HepG2 (cell line): ENCODE data around the gene GDF11. TPM values are rescaled to one million over a fixed set of nuclear protein-coding genes. Genes with fewer than 3 reads are reported as not detected.
A peak's percentile ranks its signal among the peaks of the same experiment; 100 is the strongest.

Experiments
- ATAC-seq: fragments of 200-7000 bp; cut with Tn5 transposase; 3 replicates; pipeline ENCODE4 v1.9.1; 2020; ENCODE audit warnings: mild to moderate bottlenecking, moderate library complexity
- BruUV-seq: library from RNA; stranded (reverse); fragments of 400-500 nt; replicated peaks from 2 replicates; lab custom pipeline; 2021; lab: Mats Ljungman, UMichigan
- CTCF ChIA-PET: fragments of 300-600 bp; formaldehyde crosslinking; extraction: SDS; loops from one replicate; lab custom pipeline; 2021; ENCODE audit warnings: low total read pairs, inconsistent platforms, low intra/inter-chr PET ratio; lab: Yijun Ruan, JAX
- POLR2A ChIA-PET: fragments of 350-600 bp; sonication (Branson Sonifier 250); formaldehyde crosslinking; loops from one replicate; lab custom pipeline; 2020; ENCODE audit warnings: antibody characterized with exemption, inconsistent platforms; lab: Yijun Ruan, JAX
- DNase-seq: peaks from one replicate; pipeline ENCODE4 v3.0.0-alpha.2; 2015; ENCODE audit warnings: low spot score
- FAIRE-seq: peaks from 3 replicates; lab custom pipeline; 2011; peaks lifted over from hg19 to GRCh38; lab: Jason Lieb, UNC
- H2AFZ ChIP-seq: one replicate; pipeline ENCODE4 v1.6.1; 2011; ENCODE audit warnings: low read length, inconsistent platforms
- H3K27ac ChIP-seq: fragments of 300-600 bp; 3 replicates; pipeline ENCODE4 v1.8.0; 2011; ENCODE audit warnings: mixed run types, mild to moderate bottlenecking, mixed read lengths, low read length, inconsistent platforms; ENCODE audit not compliant: insufficient read depth; ENCODE audit errors: extremely low read length
- H3K27me3 ChIP-seq, 2 experiments: fragments of 200-600 bp in 1 of 2; 2 replicates in 1 of 2; 3 replicates in 1 of 2; pipeline versions ENCODE4 v1.6.0 to v1.8.0; 2011; ENCODE audit warnings: low read length in 2 of 2, mild to moderate bottlenecking in 2 of 2, moderate library complexity in 2 of 2, inconsistent platforms in 1 of 2; ENCODE audit not compliant: insufficient read depth in 2 of 2, control insufficient read depth in 1 of 2
- H3K36me3 ChIP-seq, 2 experiments: fragments of 200-600 bp in 1 of 2; replicated peaks in 1 of 2; 2 replicates in 1 of 2; 3 replicates in 1 of 2; pipeline versions ENCODE4 v1.5.1 to v1.8.0; 2011; ENCODE audit warnings: low read length in 2 of 2, inconsistent platforms in 1 of 2; ENCODE audit not compliant: insufficient read depth in 2 of 2, control insufficient read depth in 1 of 2
- H3K4me1 ChIP-seq: 2 replicates; pipeline ENCODE4 v1.5.1; 2012; ENCODE audit warnings: low read length, inconsistent platforms; ENCODE audit not compliant: insufficient read depth
- H3K4me2 ChIP-seq: 2 replicates; pipeline ENCODE4 v1.6.0; 2011; ENCODE audit warnings: low read depth, low read length, inconsistent platforms
- H3K4me3 ChIP-seq, 3 experiments: fragments of 200-600 bp in 1 of 3; sonication (generic), shearing (Covaris generic) in 1 of 3; replicated peaks in 1 of 3; 2 replicates each; pipeline ENCODE4 v1.5.1; 2011 to 2016; ENCODE audit warnings: low read length in 3 of 3, inconsistent platforms in 2 of 3, low read depth in 2 of 3, mild to moderate bottlenecking in 2 of 3, control low read depth in 1 of 3, mixed read lengths in 1 of 3; ENCODE audit not compliant: insufficient read depth in 1 of 3
- H3K79me2 ChIP-seq: one replicate; pipeline ENCODE4 v1.6.1; 2011; ENCODE audit warnings: low read length, inconsistent platforms; ENCODE audit not compliant: insufficient read depth
- H3K9ac ChIP-seq: 2 replicates; pipeline ENCODE4 v1.6.0; 2011; ENCODE audit warnings: mild to moderate bottlenecking, low read depth, low read length, inconsistent platforms; ENCODE audit not compliant: insufficient read depth
- H3K9me3 ChIP-seq: 2 replicates; pipeline ENCODE4 v1.5.1; 2012; ENCODE audit warnings: mild to moderate bottlenecking, low read length
- H4K20me1 ChIP-seq: 2 replicates; pipeline ENCODE4 v1.6.0; 2011; ENCODE audit warnings: inconsistent platforms, mild to moderate bottlenecking, low read length, moderate library complexity; ENCODE audit not compliant: insufficient read depth
- BHLHE40 ChIP-seq: IDR thresholded peaks from 2 replicates; pipeline ENCODE4 v1.6.1; 2011; ENCODE audit warnings: low read length, improper control_type of control experiment
- SOX6 ChIP-seq, 2 experiments: fragments of 450-650 bp in 1 of 2; sonication (generic) in 1 of 2; formaldehyde crosslinking in 1 of 2; IDR thresholded peaks; 2 replicates each; pipeline versions ENCODE4 v1.4.0 to v1.6.1; 2017 to 2020; ENCODE audit warnings: antibody characterized with exemption in 1 of 2, mild to moderate bottlenecking in 1 of 2, missing genetic modification reagents in 1 of 2
- WGBS: methylation state at CpG from one replicate; pipeline ENCODE4 v1.1.6; 2017; ENCODE audit warnings: low lambda C conversion rate; 5-methylcytosine and 5-hydroxymethylcytosine counted together
- in situ Hi-C: cut with HindIII; loops from 2 replicates; pipeline ENCODE4 v1.10.0; 2017; ENCODE audit warnings: low pct_unique_long_range_greater_than_20kb; ENCODE audit not compliant: extremely low pct_ligation_motif_present
- intact Hi-C: fragments of 100-400 bp; cut with micrococcal nuclease; formaldehyde crosslinking; loops from one replicate; pipeline ENCODE4 v1.10.0; 2022; ENCODE audit not compliant: unreplicated experiment
- polyA plus RNA-seq, 8 experiments: library from polyadenylated mRNA; depleted of rRNA in 3 of 8; stranded (reverse) in 7 of 8; unstranded in 1 of 8; fragments of >200 nt; fragmentation: Illumina TruSeq in 4 of 8; extraction: Trizol in 4 of 8; gene quantifications; 2 replicates each; pipeline versions ENCODE4 v1.2.1 to v1.2.3, GENCODE V29; 2011 to 2016; ENCODE audit warnings: low read depth in 4 of 8, missing spikeins in 1 of 8, mixed read lengths in 1 of 8; ENCODE audit not compliant: insufficient read depth in 1 of 8
- total RNA-seq, 5 experiments: library from RNA; depleted of rRNA; stranded (reverse); fragments of >200 nt; fragmentation: Illumina TruSeq; extraction: Trizol; gene quantifications; 2 replicates each; pipeline ENCODE4 v1.2.3, GENCODE V29; 2016; ENCODE audit warnings: low read depth in 1 of 5
- TF ChIP-seq, protein P1 (sequence below): sonication (generic); formaldehyde crosslinking; IDR thresholded peaks from 2 replicates; pipeline ENCODE4 v1.8.1; 2023; ENCODE audit warnings: mild to moderate bottlenecking, missing genetic modification reagents
- TF ChIP-seq, protein P2 (sequence below): sonication (generic); formaldehyde crosslinking; IDR thresholded peaks from 2 replicates; pipeline ENCODE4 v1.4.0; 2020; ENCODE audit warnings: mild to moderate bottlenecking, missing genetic modification reagents
- TF ChIP-seq, protein P3 (sequence below): IDR thresholded peaks from 2 replicates; pipeline ENCODE4 v1.6.1; 2016; ENCODE audit warnings: mild to moderate bottlenecking
- TF ChIP-seq, protein P4 (sequence below): sonication (generic); formaldehyde crosslinking; IDR thresholded peaks from 2 replicates; pipeline ENCODE4 v1.8.1; 2023; ENCODE audit warnings: mild to moderate bottlenecking, missing genetic modification reagents

Gene GDF11
- total and polyA plus RNA-seq, 2 of the 13 experiments (the other 11 are each of a cell fraction or from before 2014, with no cell fraction given): 0.63 to 1.5 TPM

DNA sequence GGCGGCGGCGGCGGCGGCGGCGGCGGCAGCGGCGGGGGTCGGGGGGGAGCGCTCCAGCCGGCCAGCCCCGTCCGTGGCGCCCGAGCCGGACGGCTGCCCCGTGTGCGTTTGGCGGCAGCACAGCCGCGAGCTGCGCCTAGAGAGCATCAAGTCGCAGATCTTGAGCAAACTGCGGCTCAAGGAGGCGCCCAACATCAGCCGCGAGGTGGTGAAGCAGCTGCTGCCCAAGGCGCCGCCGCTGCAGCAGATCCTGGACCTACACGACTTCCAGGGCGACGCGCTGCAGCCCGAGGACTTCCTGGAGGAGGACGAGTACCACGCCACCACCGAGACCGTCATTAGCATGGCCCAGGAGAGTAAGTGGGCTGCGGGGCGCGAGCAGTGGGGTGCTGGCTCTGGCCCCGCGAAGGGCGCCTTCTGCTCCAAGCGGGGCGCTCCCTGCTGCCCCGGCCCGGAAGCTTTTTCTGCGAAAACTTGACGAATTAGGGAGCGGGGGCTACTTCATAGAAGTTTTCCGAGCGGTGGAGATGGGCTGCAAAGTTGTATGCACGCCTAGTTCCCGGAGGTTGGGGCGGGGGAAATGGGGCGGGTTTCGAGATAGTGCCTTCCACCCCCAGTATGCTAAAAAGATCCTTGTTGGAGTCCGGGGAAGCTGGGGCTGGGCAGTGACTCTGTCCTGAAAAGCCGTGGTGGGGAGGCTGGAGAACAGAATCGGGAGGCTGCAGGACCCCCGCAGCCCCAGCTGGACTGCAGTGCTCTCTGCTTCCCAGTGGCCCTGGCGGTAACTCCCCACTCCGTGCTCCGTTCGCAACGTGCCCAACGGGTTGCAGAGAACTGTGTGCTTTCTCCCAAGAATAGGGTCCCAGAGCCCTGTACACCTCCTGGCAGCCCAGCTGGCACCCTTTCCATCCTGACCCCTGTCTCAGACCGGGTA, 751 bp downstream of the GDF11 start (continued):
- TF ChIP-seq, protein P1, sequence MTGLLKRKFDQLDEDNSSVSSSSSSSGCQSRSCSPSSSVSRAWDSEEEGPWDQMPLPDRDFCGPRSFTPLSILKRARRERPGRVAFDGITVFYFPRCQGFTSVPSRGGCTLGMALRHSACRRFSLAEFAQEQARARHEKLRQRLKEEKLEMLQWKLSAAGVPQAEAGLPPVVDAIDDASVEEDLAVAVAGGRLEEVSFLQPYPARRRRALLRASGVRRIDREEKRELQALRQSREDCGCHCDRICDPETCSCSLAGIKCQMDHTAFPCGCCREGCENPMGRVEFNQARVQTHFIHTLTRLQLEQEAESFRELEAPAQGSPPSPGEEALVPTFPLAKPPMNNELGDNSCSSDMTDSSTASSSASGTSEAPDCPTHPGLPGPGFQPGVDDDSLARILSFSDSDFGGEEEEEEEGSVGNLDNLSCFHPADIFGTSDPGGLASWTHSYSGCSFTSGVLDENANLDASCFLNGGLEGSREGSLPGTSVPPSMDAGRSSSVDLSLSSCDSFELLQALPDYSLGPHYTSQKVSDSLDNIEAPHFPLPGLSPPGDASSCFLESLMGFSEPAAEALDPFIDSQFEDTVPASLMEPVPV (CRISPR knock-in tag): no peak

DNA sequence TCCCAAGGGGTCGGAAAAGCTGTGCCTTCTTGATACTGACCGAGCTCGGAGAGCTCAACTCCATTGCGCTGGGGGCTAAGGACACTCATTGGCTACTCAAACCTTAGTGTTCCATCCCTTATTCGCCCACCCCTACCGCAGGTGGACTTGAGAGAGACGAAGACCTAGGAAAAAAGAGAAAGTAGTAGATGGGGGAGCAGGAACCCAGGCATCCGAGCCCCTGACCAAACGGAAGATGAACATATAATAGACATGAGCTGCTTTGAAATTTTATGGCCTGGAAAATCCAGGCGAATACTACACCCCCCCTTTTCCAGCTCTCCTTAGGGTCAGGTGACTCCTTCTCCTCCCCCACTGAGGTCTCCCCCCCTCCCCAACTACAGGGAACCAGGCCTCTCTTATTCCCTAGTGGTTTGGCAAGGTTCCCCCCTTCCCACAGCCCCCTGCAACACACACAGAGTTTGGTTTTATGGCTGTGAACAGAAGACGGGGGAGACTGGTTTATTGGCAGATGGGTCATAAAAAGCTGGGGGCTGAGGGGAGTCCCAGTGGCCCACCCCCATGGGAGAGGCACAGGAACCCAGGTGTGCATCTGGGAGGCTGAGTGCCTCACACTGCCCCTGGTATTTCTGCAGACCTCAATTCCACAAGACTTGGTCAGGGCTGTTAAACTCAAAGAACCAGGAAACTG, 1.6 kb downstream of the GDF11 start:
- no peaks in the 10 kb centered on the region for H3K9me3 ChIP-seq
- no peaks in the 10 kb centered on the region for H3K36me3 ChIP-seq
- ChIA-PET CTCF (no interaction called here), POLR2A (interaction anchor here (0.9 to 3.0 kb wide), 4 partner anchors 24 to 183 kb away, joined by 3 to 15 read pairs (median 5); partner anchors contain the start of genes DNAJC14, ORMDL2, PYM1 and RDH5)
- peak overlapping the region; percentile 98 for H3K4me2 ChIP-seq
- H3K9ac ChIP-seq: 0 out of 2 replicates have a peak overlapping the region, but pooled peaks have one; percentile 50
- peaks cover 39% of the 10 kb centered on the region for H3K4me1 ChIP-seq
- peaks cover 0 to 12% of the 10 kb centered on the region in 2 experiments; a peak in 2 of 5 replicates for H3K27me3 ChIP-seq
- WGBS: 22% methylated on average over 11 of the region's 11 CpGs
- DNase-seq (no peak), ATAC-seq (peak; percentile 8), FAIRE-seq (no peak)
- intact Hi-C loops (no loop called here), in situ Hi-C loops (no loop called here)
- H3K4me3 ChIP-seq: peak overlapping the region; percentile 58 to 88 (median 74)
- BruUV-seq: no TSS peak
- no peak overlapping the region for H2AFZ ChIP-seq
- no peak overlapping the region for H3K27ac ChIP-seq
- no peaks in the 10 kb centered on the region for H3K79me2 ChIP-seq
- H4K20me1 ChIP-seq: no peaks in the 10 kb centered on the region
- TF ChIP-seq, protein P2, sequence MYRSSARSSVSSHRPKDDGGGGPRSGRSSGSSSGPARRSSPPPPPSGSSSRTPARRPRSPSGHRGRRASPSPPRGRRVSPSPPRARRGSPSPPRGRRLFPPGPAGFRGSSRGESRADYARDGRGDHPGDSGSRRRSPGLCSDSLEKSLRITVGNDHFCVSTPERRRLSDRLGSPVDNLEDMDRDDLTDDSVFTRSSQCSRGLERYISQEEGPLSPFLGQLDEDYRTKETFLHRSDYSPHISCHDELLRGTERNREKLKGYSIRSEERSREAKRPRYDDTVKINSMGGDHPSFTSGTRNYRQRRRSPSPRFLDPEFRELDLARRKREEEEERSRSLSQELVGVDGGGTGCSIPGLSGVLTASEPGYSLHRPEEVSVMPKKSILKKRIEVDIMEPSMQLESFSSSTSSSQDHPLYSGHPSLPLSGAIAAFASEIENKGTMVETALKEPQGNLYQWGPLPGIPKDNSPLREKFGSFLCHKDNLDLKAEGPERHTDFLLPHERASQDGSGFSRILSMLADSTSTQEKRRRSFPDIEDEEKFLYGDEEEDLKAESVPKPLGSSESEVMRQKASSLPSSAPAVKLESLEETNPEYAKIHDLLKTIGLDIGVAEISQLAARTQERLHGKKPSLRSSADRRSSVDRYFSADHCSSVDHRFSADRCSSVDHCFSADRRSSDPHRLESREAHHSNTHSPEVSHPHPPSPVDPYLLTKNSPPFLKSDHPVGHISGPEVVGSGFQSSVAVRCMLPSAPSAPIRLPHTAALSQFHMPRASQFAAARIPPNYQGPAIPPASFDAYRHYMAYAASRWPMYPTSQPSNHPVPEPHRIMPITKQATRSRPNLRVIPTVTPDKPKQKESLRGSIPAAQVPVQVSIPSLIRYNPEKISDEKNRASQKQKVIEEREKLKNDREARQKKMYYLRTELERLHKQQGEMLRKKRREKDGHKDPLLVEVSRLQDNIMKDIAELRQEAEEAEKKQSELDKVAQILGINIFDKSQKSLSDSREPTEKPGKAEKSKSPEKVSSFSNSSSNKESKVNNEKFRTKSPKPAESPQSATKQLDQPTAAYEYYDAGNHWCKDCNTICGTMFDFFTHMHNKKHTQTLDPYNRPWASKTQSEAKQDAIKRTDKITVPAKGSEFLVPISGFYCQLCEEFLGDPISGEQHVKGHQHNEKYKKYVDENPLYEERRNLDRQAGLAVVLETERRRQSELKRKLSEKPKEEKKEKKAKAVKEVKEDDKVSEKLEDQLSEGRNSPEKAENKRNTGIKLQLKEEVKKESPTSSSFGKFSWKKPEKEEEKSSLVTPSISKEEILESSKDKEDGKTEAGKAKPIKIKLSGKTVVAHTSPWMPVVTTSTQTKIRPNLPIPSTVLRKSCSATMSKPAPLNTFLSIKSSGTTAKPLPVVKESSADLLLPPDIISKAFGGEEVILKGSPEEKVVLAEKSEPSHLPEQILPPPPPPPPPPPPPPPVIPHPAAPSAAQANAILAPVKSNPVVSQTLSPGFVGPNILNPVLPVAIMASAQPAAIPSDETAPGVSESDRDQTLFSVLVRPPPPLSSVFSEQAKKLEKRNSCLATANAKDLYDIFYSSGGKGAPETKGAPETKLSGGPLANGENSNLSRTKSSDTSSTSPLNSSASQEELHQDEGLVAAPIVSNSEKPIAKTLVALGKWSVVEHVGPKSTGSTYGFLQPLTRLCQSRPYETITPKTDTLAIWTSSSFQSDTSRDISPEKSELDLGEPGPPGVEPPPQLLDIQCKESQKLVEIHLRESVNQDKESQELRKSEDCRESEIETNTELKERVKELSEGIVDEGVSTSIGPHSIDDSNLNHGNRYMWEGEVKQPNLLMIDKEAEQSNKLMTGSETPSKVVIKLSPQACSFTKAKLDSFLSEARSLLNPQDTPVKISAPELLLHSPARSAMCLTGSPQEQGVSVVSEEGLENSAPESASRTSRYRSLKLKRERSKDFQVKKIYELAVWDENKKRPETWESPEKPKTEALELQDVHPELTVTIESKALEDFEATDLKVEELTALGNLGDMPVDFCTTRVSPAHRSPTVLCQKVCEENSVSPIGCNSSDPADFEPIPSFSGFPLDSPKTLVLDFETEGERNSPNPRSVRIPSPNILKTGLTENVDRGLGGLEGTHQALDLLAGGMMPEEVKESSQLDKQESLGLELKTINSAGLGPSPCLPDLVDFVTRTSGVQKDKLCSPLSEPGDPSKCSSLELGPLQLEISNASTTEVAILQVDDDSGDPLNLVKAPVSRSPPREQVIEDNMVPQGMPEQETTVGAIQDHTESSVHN (CRISPR knock-in tag): no peak
- TF ChIP-seq, protein P3, sequence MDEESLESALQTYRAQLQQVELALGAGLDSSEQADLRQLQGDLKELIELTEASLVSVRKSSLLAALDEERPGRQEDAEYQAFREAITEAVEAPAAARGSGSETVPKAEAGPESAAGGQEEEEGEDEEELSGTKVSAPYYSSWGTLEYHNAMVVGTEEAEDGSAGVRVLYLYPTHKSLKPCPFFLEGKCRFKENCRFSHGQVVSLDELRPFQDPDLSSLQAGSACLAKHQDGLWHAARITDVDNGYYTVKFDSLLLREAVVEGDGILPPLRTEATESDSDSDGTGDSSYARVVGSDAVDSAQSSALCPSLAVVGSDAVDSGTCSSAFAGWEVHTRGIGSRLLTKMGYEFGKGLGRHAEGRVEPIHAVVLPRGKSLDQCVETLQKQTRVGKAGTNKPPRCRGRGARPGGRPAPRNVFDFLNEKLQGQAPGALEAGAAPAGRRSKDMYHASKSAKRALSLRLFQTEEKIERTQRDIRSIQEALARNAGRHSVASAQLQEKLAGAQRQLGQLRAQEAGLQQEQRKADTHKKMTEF: no peak
- TF ChIP-seq BHLHE40 (no peak), SOX6 (IDR thresholded peaks at IDR 0.05) (no peak), SOX6 (CRISPR knock-in tag; IDR thresholded peaks at IDR 0.05) (no peak)
- TF ChIP-seq, protein P4, sequence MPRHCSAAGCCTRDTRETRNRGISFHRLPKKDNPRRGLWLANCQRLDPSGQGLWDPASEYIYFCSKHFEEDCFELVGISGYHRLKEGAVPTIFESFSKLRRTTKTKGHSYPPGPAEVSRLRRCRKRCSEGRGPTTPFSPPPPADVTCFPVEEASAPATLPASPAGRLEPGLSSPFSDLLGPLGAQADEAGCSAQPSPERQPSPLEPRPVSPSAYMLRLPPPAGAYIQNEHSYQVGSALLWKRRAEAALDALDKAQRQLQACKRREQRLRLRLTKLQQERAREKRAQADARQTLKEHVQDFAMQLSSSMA (CRISPR knock-in tag): no peak
